HG02973 (cell line): Measurements from ENCODE around the gene CDK18.

Experiments
- ATAC-seq: cut with Tn5 transposase; IDR thresholded peaks from one replicate; pipeline ENCODE4 v1.9.1; 2021; ENCODE audit warnings: moderate library complexity; ENCODE audit not compliant: unreplicated experiment

The CDK18 gene

DNA sequence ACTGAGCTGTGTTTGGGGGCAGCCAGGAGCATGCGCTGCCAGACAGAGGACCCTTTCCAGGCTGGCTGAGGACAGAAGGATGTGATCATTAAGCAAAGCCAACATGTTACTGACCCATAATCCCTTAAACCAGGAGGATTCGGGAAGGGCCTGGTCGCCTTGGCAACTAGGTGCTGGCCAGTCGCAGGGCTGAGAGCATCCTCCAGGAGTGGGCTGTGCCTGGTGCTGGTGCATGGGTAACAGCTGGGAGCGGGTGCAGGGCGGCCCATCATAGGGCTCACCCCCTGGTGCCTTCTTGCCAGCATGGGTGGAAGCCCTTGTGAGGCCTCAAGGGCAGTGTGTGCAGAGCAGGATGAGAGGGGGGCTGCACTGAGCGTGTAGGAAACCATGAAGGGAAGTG lies 17.2 kb downstream of the CDK18 start:
- no peak for ATAC-seq

DNA sequence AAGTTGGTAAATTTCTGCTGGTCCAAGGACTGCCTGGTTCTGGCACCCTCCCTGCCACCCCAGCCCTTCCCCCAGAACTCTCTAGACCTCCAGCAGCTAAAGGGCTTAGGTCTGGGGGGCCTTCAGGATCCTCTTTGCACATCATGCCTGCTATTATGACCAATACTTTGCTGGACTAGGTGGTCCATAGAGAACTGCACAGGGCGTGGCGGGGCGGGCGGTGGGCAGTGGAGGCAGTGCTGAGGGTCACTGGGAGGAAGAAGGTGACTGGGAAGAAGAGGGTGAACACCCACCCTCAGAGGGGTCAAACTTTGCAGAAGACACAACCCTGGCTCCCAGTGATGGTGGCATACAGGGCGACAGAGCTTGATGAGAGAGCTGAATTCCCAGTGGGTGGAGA lies 18.2 kb downstream of the CDK18 start:
- ATAC-seq: no peak

GRCh38 chr1:205523261-205523890 lies 18.9 kb downstream of the CDK18 start:
- ATAC-seq: no peak

DNA sequence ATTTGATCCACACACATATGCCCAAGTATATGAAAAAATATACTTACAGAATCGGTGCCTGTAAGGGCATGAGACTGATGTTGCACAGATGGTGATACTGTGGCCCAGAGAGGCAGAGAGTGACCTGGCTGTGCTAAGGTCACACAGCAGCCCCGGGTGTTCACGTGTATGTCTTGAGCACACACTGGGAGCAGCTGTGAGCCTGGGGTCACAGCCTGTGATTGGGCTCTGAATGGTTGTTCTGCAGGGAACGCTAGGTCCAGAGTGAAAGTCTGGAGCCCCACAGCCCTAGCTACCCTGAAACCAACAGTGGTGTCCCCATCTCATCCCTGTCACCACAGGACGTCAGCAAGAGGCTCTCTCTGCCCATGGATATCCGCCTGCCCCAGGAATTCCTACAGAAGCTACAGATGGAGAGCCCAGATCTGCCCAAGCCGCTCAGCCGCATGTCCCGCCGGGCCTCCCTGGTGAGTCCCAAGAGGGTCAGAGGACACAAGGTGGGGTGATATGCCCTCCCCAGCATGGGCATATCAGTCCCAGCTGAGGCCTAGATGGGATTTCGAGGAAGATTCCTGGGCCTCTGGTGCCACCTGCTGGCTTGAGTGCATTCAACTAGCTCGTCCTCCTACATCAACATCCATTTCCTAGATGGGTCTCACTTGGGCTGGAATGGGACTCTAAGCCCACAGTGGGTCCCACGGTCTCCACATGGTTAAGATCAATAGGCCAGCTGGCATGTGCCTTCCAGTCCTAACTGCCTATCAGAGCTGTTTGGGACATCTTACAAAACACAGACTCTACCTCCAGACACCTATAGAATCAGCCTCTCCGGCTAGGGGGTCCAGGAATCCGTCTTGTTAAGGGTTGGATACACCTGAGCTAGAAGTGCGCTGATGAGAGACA lies 19.7 kb downstream of the CDK18 start:
- no peak for ATAC-seq

DNA sequence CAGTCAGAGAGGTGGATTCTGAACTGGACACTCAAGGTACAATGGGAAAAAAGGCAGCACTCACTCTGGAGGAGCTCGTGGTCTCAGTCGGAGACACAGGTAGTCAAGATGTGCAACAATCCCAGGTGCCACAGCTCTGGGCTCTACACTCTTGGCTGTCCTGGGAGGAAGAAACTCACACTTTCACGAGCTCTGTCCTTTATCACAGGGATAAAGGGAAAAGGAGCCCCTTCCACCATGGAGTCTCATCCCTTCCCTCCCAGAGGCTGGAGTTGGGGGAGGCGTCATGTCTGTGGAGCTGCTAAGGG lies 20.3 kb downstream of the CDK18 start:
- ATAC-seq: no peak

DNA sequence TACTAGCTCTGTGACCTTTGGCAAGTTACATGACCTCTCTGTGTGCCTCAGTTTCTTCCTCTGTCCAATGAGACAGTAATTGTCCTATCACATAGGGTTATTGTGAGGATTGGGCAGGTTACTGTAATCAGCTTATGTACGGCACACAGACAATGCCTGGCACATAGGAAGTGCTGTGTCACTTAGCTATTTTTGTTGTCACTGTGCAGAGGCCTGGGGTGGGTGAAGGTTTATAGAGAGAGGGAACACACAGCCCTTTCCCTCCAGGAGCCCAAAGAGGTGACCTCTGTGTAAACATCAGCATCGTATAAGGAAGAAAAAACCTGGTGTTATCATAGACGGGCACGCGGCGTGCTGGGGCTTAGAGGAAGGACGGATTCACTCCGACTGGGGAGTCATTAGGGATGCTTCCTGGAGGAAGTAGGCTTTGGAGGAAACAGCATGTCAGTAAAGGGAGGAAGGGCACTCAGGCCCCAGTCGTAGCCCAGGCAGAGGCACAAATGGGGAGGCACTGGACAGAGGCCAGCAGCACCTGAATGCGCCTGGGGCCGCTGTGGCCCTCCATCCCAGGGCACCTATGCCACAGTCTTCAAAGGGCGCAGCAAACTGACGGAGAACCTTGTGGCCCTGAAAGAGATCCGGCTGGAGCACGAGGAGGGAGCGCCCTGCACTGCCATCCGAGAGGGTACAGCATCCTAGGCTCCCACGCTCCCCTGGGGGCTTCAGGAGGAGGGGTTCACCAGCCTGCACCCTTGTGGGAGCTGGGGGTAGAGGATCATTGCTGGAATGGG lies 21.2 kb downstream of the CDK18 start:
- ATAC-seq: no peak

DNA sequence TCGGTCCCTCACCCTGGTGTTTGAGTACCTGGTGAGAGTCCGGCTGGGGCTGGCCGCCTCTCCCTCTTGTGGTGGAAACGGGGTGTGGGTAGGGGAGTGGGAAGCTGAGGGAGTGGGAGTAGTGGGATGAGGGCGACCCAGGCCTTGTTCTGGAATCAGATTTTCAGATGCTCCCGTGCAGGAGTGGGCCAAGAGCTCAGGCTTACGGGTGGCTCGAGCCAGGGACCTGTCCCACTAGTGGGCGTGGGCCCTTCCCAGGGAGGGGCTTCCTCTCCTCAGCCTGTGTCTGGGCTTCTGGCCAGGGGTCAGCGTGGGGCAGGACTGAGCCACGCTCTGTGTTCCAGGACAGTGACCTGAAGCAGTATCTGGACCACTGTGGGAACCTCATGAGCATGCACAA lies 22.0 kb downstream of the CDK18 start:
- no peak for ATAC-seq

DNA sequence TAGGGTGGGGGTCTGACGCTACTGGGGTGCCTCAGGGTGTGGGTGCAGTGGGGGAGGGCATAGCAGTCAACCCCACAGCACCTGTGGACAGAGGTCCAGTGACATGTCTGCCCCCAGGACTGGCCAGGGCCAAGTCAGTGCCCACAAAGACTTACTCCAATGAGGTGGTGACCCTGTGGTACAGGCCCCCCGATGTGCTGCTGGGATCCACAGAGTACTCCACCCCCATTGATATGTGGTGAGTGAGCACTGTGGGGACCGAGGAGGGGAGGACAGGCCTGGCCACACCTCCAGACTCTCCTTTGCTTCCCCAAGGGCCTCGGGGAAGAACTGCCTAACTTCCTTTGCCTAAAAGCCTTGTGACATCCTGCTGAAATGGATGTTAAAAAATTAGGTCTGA lies 23.5 kb downstream of the CDK18 start:
- ATAC-seq: no peak

DNA sequence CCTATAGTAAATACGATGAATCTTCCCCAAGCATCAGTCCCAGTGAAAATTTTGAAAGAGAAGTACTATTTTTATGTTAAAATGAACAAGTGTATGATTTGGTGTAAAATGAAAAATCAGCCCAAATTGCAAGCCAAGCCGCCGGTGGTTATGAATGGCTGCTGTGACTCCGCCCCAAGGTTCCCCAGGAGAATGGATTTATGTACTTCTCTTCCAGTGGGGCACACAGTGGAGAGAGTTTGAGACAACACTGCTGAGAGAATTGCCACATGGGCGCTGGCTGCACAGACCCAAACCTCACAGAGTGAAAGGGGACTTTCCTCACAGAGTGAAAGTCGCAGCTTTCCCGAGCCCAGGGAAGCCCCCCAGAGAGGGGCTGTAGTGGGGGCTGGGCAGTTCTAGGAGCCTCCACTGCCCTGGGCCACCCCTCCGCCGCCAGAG lies 24.0 kb downstream of the CDK18 start:
- ATAC-seq: no peak

DNA sequence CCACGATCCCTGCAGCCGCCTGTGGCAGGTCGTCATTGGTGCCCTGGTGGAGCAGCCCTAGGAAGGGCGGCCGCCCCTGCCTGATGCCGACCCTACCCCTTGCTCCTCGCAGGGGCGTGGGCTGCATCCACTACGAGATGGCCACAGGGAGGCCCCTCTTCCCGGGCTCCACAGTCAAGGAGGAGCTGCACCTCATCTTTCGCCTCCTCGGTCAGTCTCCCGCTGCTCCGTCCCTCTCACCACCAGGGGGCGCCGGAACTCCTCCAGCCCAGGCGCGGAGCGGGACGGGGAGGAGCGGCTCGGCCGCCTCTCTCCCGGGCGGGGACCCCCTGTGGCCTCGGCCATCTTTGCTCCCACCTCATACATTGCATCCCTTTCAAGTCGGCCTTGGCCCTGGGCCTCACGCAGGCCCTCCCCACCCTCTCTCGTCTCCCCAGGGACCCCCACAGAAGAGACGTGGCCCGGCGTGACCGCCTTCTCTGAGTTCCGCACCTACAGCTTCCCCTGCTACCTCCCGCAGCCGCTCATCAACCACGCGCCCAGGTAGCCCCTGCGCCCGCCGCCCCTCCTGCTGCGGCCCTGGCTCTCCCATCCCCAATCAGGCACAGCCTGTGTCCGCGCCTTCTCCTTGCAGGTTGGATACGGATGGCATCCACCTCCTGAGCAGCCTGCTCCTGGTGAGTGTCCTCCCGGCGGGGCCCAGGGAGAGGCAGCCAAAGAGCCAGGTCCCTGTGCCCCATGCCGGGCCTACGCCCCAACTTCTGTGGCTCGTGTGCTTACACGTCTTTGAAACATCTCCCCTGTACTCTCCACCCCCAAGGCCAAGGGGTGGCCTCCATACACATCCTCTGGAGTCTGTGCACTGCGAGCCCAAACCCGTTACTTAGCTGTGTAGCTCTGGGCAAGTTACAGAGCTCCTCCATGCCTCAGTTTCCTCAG lies 24.7 kb downstream of the CDK18 start:
- ATAC-seq: no peak

DNA sequence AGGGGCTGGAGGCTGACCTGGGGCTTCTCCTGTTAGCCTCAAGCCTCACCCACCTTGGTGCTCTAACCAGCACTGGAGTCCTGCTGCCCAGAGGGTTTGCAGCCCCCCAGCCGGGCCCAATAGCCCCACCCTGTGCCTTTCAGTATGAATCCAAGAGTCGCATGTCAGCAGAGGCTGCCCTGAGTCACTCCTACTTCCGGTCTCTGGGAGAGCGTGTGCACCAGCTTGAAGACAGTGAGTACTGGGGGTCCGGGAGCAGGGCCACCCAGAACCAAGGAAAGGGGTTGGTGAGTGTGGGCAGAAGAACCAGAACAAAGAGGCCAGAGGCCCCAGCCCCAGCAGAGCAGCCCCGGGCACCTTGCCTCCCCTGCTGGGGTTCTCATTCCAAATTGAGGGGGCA lies 25.6 kb downstream of the CDK18 start:
- ATAC-seq: no peak

DNA sequence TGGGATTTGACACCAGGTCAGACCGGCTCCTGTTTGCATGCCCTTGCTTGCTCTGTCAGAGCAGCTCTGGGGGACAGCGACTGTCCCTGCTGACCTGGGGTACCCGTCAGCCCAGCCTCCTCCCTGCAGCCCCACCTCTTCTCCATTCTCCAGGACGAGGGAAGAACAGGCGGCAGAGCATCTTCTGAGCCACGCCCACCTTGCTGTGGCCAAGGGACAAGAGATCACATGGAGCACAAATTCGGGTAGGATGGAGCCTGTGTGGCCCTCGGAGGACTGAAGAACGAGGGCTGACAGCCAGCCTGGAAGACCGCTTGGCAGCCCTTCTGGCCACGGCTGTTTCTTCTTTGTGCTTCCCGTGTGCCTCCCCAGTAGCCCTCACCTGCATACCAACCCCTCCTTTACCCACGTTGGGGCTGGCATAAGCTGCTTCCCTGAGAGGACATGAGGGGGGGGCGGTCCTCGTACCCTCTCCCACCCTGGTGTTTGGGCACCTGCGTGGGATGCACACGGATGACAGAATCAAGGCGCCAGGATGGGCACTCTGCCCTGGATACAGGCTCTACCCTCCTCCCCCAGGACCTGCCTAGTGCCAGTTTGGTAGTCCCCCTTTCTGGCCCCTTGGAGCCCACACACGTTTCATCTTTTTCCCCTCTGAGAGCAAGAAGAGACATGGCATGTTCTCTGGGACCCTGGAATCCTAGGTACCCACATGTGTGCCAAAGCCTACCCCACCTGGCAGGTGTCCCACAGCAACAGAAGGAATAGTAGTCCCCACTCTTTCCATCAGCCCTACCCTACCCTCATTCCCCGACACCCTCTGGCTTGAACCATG lies 26.9 kb downstream of the CDK18 start:
- no peak for ATAC-seq

- ATAC-seq: no peak
Observed at GRCh38 chr1:205532026-205532898, 27.8 kb downstream of the CDK18 start.

- ATAC-seq: no peak
Observed at GRCh38 chr1:205532996-205533735, 28.7 kb downstream of the CDK18 start.

- ATAC-seq: no peak
Observed at GRCh38 chr1:205533748-205534443, 29.4 kb downstream of the CDK18 start.

- no peak for ATAC-seq
Observed at GRCh38 chr1:205534444-205534985, 30.0 kb downstream of the CDK18 start.

- ATAC-seq: no peak
Observed at GRCh38 chr1:205535096-205535495, 30.6 kb downstream of the CDK18 start.
